ENCODE measurements around the gene METTL24.

The METTL24 gene

GRCh38 chr6:110332281-110332680 is 25.9 kb downstream of the METTL24 start:
- no peak for DNase-seq

GRCh38 chr6:110331816-110332215 is 26.3 kb downstream of the METTL24 start:
- no peak for DNase-seq

GRCh38 chr6:110331390-110331789 is 26.8 kb downstream of the METTL24 start:
- no peak for DNase-seq

GRCh38 chr6:110329714-110330436 is 28.3 kb downstream of the METTL24 start:
- DNase-seq, result no peak

GRCh38 chr6:110329348-110329713 is 28.8 kb downstream of the METTL24 start:
- DNase-seq, result no peak

- DNase-seq, result no peak
Observed at GRCh38 chr6:110328259-110328658, 29.9 kb downstream of the METTL24 start.

GRCh38 chr6:110327391-110327790 is 30.8 kb downstream of the METTL24 start:
- DNase-seq, result no peak

- no peak for DNase-seq
Observed at GRCh38 chr6:110326609-110327008, 31.5 kb downstream of the METTL24 start.

GRCh38 chr6:110326057-110326456 is 32.1 kb downstream of the METTL24 start:
- no peak for DNase-seq

- no peak for DNase-seq
Observed at GRCh38 chr6:110325197-110325596, 33.0 kb downstream of the METTL24 start.

GRCh38 chr6:110324548-110324947 is 33.6 kb downstream of the METTL24 start:
- no peak for DNase-seq

- DNase-seq, result no peak
Observed at GRCh38 chr6:110323258-110323657, 34.9 kb downstream of the METTL24 start.

- DNase-seq, result no peak
Observed at GRCh38 chr6:110322874-110323242, 35.3 kb downstream of the METTL24 start.

GRCh38 chr6:110322151-110322873 is 35.8 kb downstream of the METTL24 start:
- peak; percentile 33 for DNase-seq

- no peak for DNase-seq
Observed at GRCh38 chr6:110320307-110320706, 37.8 kb downstream of the METTL24 start.

GRCh38 chr6:110319843-110320242 is 38.3 kb downstream of the METTL24 start:
- DNase-seq, result no peak

GRCh38 chr6:110319381-110319780 is 38.8 kb downstream of the METTL24 start:
- DNase-seq, result no peak

GRCh38 chr6:110318971-110319370 is 39.2 kb downstream of the METTL24 start:
- DNase-seq, result no peak

GRCh38 chr6:110317646-110318045 is 40.5 kb downstream of the METTL24 start:
- no peak for DNase-seq

GRCh38 chr6:110317189-110317588 is 41.0 kb downstream of the METTL24 start:
- no peak for DNase-seq

GRCh38 chr6:110315869-110316398 is 42.2 kb downstream of the METTL24 start:
- peak; percentile 44 for DNase-seq

GRCh38 chr6:110315207-110315868 is 42.8 kb downstream of the METTL24 start:
- peak; percentile 25 for DNase-seq

GRCh38 chr6:110310861-110311446 is 47.2 kb downstream of the METTL24 start:
- DNase-seq, result no peak
